ENCODE data around the gene RET.

Gene RET

DNA sequence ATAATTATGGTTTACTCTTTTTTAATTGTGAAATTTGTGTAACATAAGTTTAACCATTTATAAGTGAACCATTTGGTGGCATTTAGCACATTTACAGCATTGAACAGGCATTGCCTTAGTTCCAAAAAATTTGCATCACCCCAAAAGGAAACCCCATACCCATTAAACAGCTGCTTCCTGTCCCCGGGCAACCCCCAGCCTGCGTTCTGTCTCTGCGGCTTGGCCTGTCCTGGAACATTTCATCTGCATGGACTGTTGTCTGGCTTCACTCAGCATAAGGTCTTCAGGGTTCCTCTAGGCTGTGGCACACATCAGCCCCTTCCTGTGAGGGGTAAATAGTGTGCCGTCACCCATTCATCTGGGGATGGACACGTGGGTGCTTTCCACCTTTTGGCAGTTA, 6.9 kb downstream of the RET start:
- Histone ChIP-seq H3K36me3 (no peaks in the 10 kb centered on the region), H3K4me2 (peak overlapping the region; percentile 70 to 96 (median 91)), H3K27me3 (peaks cover 3 to 8% (median 6%) of the 10 kb centered on the region in 11 experiments), H3K9me3 (replicated peaks in 1 of 11) (no peaks in the 10 kb centered on the region), H3K4me3 (peak overlapping the region in 2 of 10 experiments; percentile 3 to 4; a peak in 1 of 20 replicates), H3K9ac (peak overlapping the region in 8 of 11 experiments; percentile 21 to 74 (median 63); a peak in 14 of 22 replicates), H4K20me1 (peaks cover 0 to 26% (median 0%) of the 10 kb centered on the region in 11 experiments; a peak in 4 of 22 replicates), H3K27ac (peak overlapping the region in 9 of 11 experiments; percentile 32 to 90 (median 76); a peak in 17 of 22 replicates), H3K4me1 (peaks cover 55 to 77% (median 71%) of the 10 kb centered on the region in 10 experiments)
- TF ChIP-seq Cebpa-rat (IDR thresholded peaks at IDR 0.05), result peak in 7 of 11 experiments; percentile 38 to 82 (median 52); a peak in 9 of 22 replicates

GRCh38 chr10:43084812-43085211, 7.9 kb downstream of the RET start:
- Histone ChIP-seq H3K4me3 (no peak overlapping the region), H3K9ac (peak overlapping the region in 5 of 11 experiments; percentile 28 to 67 (median 34); a peak in 7 of 22 replicates), H3K4me1 (peaks cover 50 to 68% (median 64%) of the 10 kb centered on the region in 10 experiments), H3K4me2 (peak overlapping the region; percentile 10 to 96 (median 91); a peak in 20 of 22 replicates), H3K27ac (peak overlapping the region in 8 of 11 experiments; percentile 1 to 90 (median 80); a peak in 13 of 22 replicates), H3K9me3 (replicated peaks in 1 of 11) (no peaks in the 10 kb centered on the region), H3K27me3 (peaks cover 0 to 6% (median 0%) of the 10 kb centered on the region in 11 experiments; a peak in 1 of 22 replicates), H3K36me3 (no peaks in the 10 kb centered on the region), H4K20me1 (peaks cover 0 to 21% (median 0%) of the 10 kb centered on the region in 11 experiments; a peak in 3 of 22 replicates)
- no peak for TF ChIP-seq Cebpa-rat (IDR thresholded peaks at IDR 0.05)

GRCh38 chr10:43086321-43086942, 9.6 kb downstream of the RET start:
- peaks cover 0 to 14% (median 0%) of the 10 kb centered on the region in 11 experiments; a peak in 1 of 22 replicates for H4K20me1 ChIP-seq

DNA sequence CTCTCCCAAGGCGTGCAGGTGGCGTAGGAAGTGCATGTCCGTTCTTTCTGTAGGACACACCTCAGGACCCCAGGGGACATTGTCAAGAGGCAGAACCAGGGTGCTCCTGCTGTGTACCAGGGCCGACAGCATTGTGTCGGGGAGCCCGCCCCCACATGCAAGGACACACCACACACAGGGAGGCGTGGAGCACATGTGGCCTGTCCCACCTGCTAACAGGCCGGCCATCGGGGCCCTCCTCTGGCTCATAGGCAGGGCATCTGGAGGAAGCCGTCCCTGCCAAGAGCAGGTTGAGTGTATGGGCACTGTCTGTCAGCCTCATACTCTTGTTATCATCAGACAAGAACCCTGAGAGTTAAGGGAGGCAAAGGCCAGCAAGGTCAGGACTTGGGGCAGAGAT, 12.7 kb downstream of the RET start:
- Histone ChIP-seq H3K4me3 (no peak overlapping the region), H4K20me1 (0 out of 22 replicates have a peak, but pooled peaks cover 0 to 8% (median 0%) of the 10 kb centered on the region in 11 experiments), H3K9me3 (replicated peaks in 1 of 11) (peaks cover 0 to 7% (median 0%) of the 10 kb centered on the region in 11 experiments; a peak in 1 of 22 replicates), H3K4me1 (peaks cover 42 to 68% (median 55%) of the 10 kb centered on the region in 10 experiments), H3K27ac (peak overlapping the region in 5 of 11 experiments; percentile 9 to 53 (median 48); a peak in 6 of 22 replicates), H3K9ac (0 out of 22 replicates have a peak overlapping the region, but pooled peaks of 1 of the 11 experiments have one; percentile 38), H3K36me3 (no peaks in the 10 kb centered on the region), H3K27me3 (peaks cover 0 to 7% (median 0%) of the 10 kb centered on the region in 11 experiments; a peak in 1 of 22 replicates), H3K4me2 (peak overlapping the region in 2 of 11 experiments; percentile 34 to 81; a peak in 3 of 22 replicates)
- no peak for TF ChIP-seq Cebpa-rat (IDR thresholded peaks at IDR 0.05)

More at GRCh38 chr10:43086321-43086942, 9.6 kb downstream of the RET start:
- no peak overlapping the region for H3K4me3 ChIP-seq
- no peaks in the 10 kb centered on the region for H3K9me3 ChIP-seq (replicated peaks in 1 of 11)
- H3K4me1 ChIP-seq, result peaks cover 50 to 68% (median 63%) of the 10 kb centered on the region in 10 experiments
- peaks cover 0 to 10% (median 0%) of the 10 kb centered on the region in 11 experiments; a peak in 1 of 22 replicates for H3K27me3 ChIP-seq
- H3K27ac ChIP-seq, result peak overlapping the region in 2 of 11 experiments; percentile 27 to 85; a peak in 1 of 22 replicates
- 0 out of 22 replicates have a peak overlapping the region, but pooled peaks of 1 of the 11 experiments have one; percentile 7 for H3K4me2 ChIP-seq
- no peak for TF ChIP-seq Cebpa-rat (IDR thresholded peaks at IDR 0.05)
- no peaks in the 10 kb centered on the region for H3K36me3 ChIP-seq
- H3K9ac ChIP-seq, result no peak overlapping the region

- no peak for TF ChIP-seq Cebpa-rat (IDR thresholded peaks at IDR 0.05)
- Histone ChIP-seq H3K4me3 (no peak overlapping the region), H3K9ac (peak overlapping the region in 2 of 11 experiments; percentile 15 to 38; a peak in 3 of 22 replicates), H3K27me3 (0 out of 22 replicates have a peak, but pooled peaks cover 0 to 6% (median 0%) of the 10 kb centered on the region in 11 experiments), H3K36me3 (no peaks in the 10 kb centered on the region), H3K4me2 (peak overlapping the region in 8 of 11 experiments; percentile 34 to 82 (median 78); a peak in 10 of 22 replicates), H3K4me1 (peaks cover 37 to 62% (median 49%) of the 10 kb centered on the region in 10 experiments), H3K9me3 (replicated peaks in 1 of 11) (peaks cover 0 to 7% (median 0%) of the 10 kb centered on the region in 11 experiments; a peak in 1 of 22 replicates), H3K27ac (peak overlapping the region in 5 of 11 experiments; percentile 9 to 53 (median 48); a peak in 7 of 22 replicates), H4K20me1 (0 out of 22 replicates have a peak, but pooled peaks cover 0 to 3% (median 0%) of the 10 kb centered on the region in 11 experiments)
These were observed 13.3 kb downstream of the RET start for GRCh38 chr10:43090188-43090587.

DNA sequence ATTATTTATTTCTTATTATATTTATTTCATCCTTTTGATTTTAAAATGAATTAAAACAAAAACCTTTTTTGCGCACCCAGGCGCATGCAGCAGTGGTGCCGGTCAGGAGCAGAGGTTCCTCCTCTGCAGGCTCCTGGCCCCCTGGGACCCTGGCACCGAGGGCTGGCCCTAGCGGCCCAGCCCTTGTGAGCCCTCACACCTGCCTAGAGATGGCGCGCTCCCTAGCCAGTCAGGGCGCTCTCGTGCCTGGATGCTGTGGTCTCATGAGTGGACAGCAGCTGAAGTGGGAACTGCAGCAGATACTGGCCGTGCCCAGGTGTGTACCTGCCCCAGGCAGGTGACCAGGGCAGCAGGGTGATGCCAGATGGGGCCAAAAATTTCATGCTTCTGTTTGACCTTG, 13.8 kb downstream of the RET start:
- Histone ChIP-seq H3K9ac (peak overlapping the region in 2 of 11 experiments; percentile 4 to 38; a peak in 1 of 22 replicates), H3K36me3 (no peaks in the 10 kb centered on the region), H4K20me1 (no peaks in the 10 kb centered on the region), H3K9me3 (replicated peaks in 1 of 11) (peaks cover 0 to 7% (median 0%) of the 10 kb centered on the region in 11 experiments; a peak in 1 of 22 replicates), H3K4me3 (no peak overlapping the region), H3K27me3 (0 out of 22 replicates have a peak, but pooled peaks cover 0 to 6% (median 0%) of the 10 kb centered on the region in 11 experiments), H3K4me2 (peak overlapping the region; percentile 61 to 82 (median 78); a peak in 21 of 22 replicates), H3K27ac (peak overlapping the region in 8 of 11 experiments; percentile 9 to 63 (median 52); a peak in 12 of 22 replicates), H3K4me1 (peaks cover 37 to 57% (median 44%) of the 10 kb centered on the region in 10 experiments)
- no peak for TF ChIP-seq Cebpa-rat (IDR thresholded peaks at IDR 0.05)

- H3K4me1 ChIP-seq, result peaks cover 37 to 49% (median 44%) of the 10 kb centered on the region in 10 experiments
- H4K20me1 ChIP-seq, result no peaks in the 10 kb centered on the region; a peak in 1 of 22 replicates
- TF ChIP-seq Cebpa-rat (IDR thresholded peaks at IDR 0.05), result no peak
- H3K4me3 ChIP-seq, result no peak overlapping the region
- H3K9me3 ChIP-seq (replicated peaks in 1 of 11), result peaks cover 0 to 7% (median 0%) of the 10 kb centered on the region in 11 experiments; a peak in 1 of 22 replicates
- H3K27ac ChIP-seq, result peak overlapping the region in 9 of 11 experiments; percentile 16 to 63 (median 52); a peak in 14 of 22 replicates
- no peaks in the 10 kb centered on the region for H3K36me3 ChIP-seq
- peak overlapping the region in 2 of 11 experiments; percentile 9 to 22; a peak in 1 of 22 replicates for H3K9ac ChIP-seq
- 0 out of 22 replicates have a peak, but pooled peaks cover 0 to 6% (median 0%) of the 10 kb centered on the region in 11 experiments for H3K27me3 ChIP-seq
- H3K4me2 ChIP-seq, result peak overlapping the region; percentile 61 to 82 (median 78)
These were observed 15.0 kb downstream of the RET start for GRCh38 chr10:43091846-43092245.

- Histone ChIP-seq H3K27ac (peak overlapping the region in 5 of 11 experiments; percentile 44 to 62 (median 48); a peak in 6 of 22 replicates), H3K27me3 (0 out of 22 replicates have a peak, but pooled peaks cover 0 to 6% (median 0%) of the 10 kb centered on the region in 11 experiments), H3K9ac (no peak overlapping the region), H3K36me3 (no peaks in the 10 kb centered on the region), H3K4me2 (peak overlapping the region; percentile 58 to 82 (median 78); a peak in 21 of 22 replicates), H4K20me1 (no peaks in the 10 kb centered on the region; a peak in 1 of 22 replicates), H3K9me3 (replicated peaks in 1 of 11) (peaks cover 0 to 7% (median 0%) of the 10 kb centered on the region in 11 experiments; a peak in 1 of 22 replicates), H3K4me3 (no peak overlapping the region), H3K4me1 (peaks cover 37 to 53% (median 49%) of the 10 kb centered on the region in 10 experiments)
- TF ChIP-seq Cebpa-rat (IDR thresholded peaks at IDR 0.05), result no peak
These were observed 16.7 kb downstream of the RET start for GRCh38 chr10:43093423-43094076.

All from BLaER1 treated with 17β-estradiol and CSF1 and Interleukin-3, amounts not matched to agents 10 nM and 100 nM (cell line).